Osteoblast (primary cell): ENCODE data around the gene TRIP6. TPM values are rescaled to one million over a fixed set of nuclear protein-coding genes. Genes with fewer than 3 reads are reported as not detected.

ENCODE experiments used
- DNase-seq: peaks from one replicate; pipeline ENCODE4 v3.0.0; 2011; ENCODE audit warnings: low spot score, mixed read lengths; ENCODE audit not compliant: insufficient read length; ENCODE audit errors: missing footprints
- H2AFZ ChIP-seq: 2 replicates; pipeline ENCODE4 v1.6.0; 2011; ENCODE audit warnings: mild to moderate bottlenecking, low read length
- H3K27ac ChIP-seq: 2 replicates; pipeline ENCODE4 v1.5.1; 2011; ENCODE audit warnings: mild to moderate bottlenecking, low read depth, low read length, moderate library complexity
- H3K27me3 ChIP-seq: 2 replicates; pipeline ENCODE4 v1.6.0; 2012; ENCODE audit warnings: mild to moderate bottlenecking, control low read depth, inconsistent platforms, low read length, moderate library complexity; ENCODE audit not compliant: insufficient read depth
- H3K36me3 ChIP-seq: 2 replicates; pipeline ENCODE4 v1.5.1; 2011; ENCODE audit warnings: mild to moderate bottlenecking, low read length, control low read depth, moderate library complexity; ENCODE audit not compliant: insufficient read depth
- H3K4me1 ChIP-seq: 2 replicates; pipeline ENCODE4 v1.5.1; 2011; ENCODE audit warnings: mild to moderate bottlenecking, low read length, control low read depth, moderate library complexity; ENCODE audit not compliant: insufficient read depth
- H3K4me2 ChIP-seq: 2 replicates; pipeline ENCODE4 v1.6.0; 2011; ENCODE audit warnings: mild to moderate bottlenecking, low read length; ENCODE audit not compliant: insufficient read depth
- H3K4me3 ChIP-seq: fragments of 200-600 bp; sonication (generic); 3 replicates; pipeline ENCODE4 v1.5.1; 2012; ENCODE audit warnings: mild to moderate bottlenecking, low read length, inconsistent platforms; ENCODE audit not compliant: insufficient read depth
- H3K79me2 ChIP-seq: 2 replicates; pipeline ENCODE4 v1.6.0; 2012; ENCODE audit warnings: mild to moderate bottlenecking, low read length, control low read depth, inconsistent platforms; ENCODE audit not compliant: insufficient read depth
- H3K9me3 ChIP-seq: 2 replicates; pipeline ENCODE4 v1.5.1; 2011; ENCODE audit warnings: low read depth, low read length, control low read depth
- H4K20me1 ChIP-seq: 2 replicates; pipeline ENCODE4 v1.6.0; 2012; ENCODE audit warnings: mild to moderate bottlenecking, low read length, control low read depth; ENCODE audit not compliant: insufficient read depth
- CTCF ChIP-seq: IDR thresholded peaks from 2 replicates; pipeline ENCODE4 v1.5.1; 2011; ENCODE audit warnings: mild to moderate bottlenecking, low read depth, low read length, moderate library complexity; ENCODE audit errors: extremely low read depth
- total RNA-seq: library from RNA; depleted of rRNA; stranded (reverse); fragments of >200 nt; gene quantifications from 2 replicates; pipeline ENCODE4 v1.2.3, GENCODE V29; 2012

TRIP6 gene
- total RNA-seq, 1 donor, result 115 TPM

- Histone ChIP-seq H3K36me3 (no peaks in the 10 kb centered on the region), H3K4me3 (no peak overlapping the region), H3K27ac (no peak overlapping the region), H3K4me1 (peaks cover 4% of the 10 kb centered on the region), H2AFZ (no peak overlapping the region), H4K20me1 (no peaks in the 10 kb centered on the region), H3K4me2 (no peak overlapping the region), H3K27me3 (no peaks in the 10 kb centered on the region), H3K79me2 (no peaks in the 10 kb centered on the region), H3K9me3 (no peaks in the 10 kb centered on the region)
- no peak for TF ChIP-seq CTCF
- DNase-seq, result no peak
Observed at GRCh38 chr7:100839361-100839760, 27.8 kb upstream of the TRIP6 start.

GRCh38 chr7:100840470-100841100 is 26.6 kb upstream of the TRIP6 start:
- peak overlapping the region; percentile 27 for H2AFZ ChIP-seq

GRCh38 chr7:100847360-100847759 is 19.8 kb upstream of the TRIP6 start:
- TF ChIP-seq CTCF, result no peak
- peaks cover 4% of the 10 kb centered on the region for H3K4me1 ChIP-seq
- no peaks in the 10 kb centered on the region for H3K27me3 ChIP-seq
- no peak overlapping the region for H2AFZ ChIP-seq
- H3K4me3 ChIP-seq, result no peak overlapping the region
- H3K27ac ChIP-seq, result no peak overlapping the region
- no peaks in the 10 kb centered on the region for H4K20me1 ChIP-seq
- H3K4me2 ChIP-seq, result no peak overlapping the region
- no peaks in the 10 kb centered on the region for H3K9me3 ChIP-seq
- H3K36me3 ChIP-seq, result no peaks in the 10 kb centered on the region
- H3K79me2 ChIP-seq, result no peaks in the 10 kb centered on the region
- no peak for DNase-seq

More at GRCh38 chr7:100840470-100841100, 26.6 kb upstream of the TRIP6 start:
- H3K4me2 ChIP-seq, result no peak overlapping the region
- no peaks in the 10 kb centered on the region for H3K36me3 ChIP-seq
- no peak for TF ChIP-seq CTCF
- DNase-seq, result no peak
- peaks cover 4% of the 10 kb centered on the region for H3K4me1 ChIP-seq
- no peaks in the 10 kb centered on the region for H3K27me3 ChIP-seq
- no peaks in the 10 kb centered on the region for H3K9me3 ChIP-seq
- H3K4me3 ChIP-seq, result no peak overlapping the region
- H3K79me2 ChIP-seq, result no peaks in the 10 kb centered on the region
- no peak overlapping the region for H3K27ac ChIP-seq
- no peaks in the 10 kb centered on the region for H4K20me1 ChIP-seq

- peak within 1 kb of the TSS; percentile 77 for H2AFZ ChIP-seq
- H3K27ac ChIP-seq, result no peak within 1 kb of the TSS
- peak; percentile 81 for TF ChIP-seq CTCF
- H4K20me1 ChIP-seq, result no peaks in the 10 kb centered on the region
- peaks cover 7% of the 10 kb centered on the region for H3K79me2 ChIP-seq
- H3K9me3 ChIP-seq, result no peaks in the 10 kb centered on the region
- no peaks in the 10 kb centered on the region for H3K27me3 ChIP-seq
- peak within 1 kb of the TSS; percentile 80 for H3K4me3 ChIP-seq
- H3K4me1 ChIP-seq, result peaks cover 10% of the 10 kb centered on the region
- peak within 1 kb of the TSS; percentile 94 for H3K4me2 ChIP-seq
- peak; percentile 99 for DNase-seq
- peaks cover 3% of the 10 kb centered on the region for H3K36me3 ChIP-seq
Observed at GRCh38 chr7:100852048-100852872, 14.9 kb upstream of the TRIP6 start, which contains the start of gene SLC12A9. Gene SLC12A9 (plus strand): TSS chr7:100852713. CDS start chr7:100854198, 1,485 bp downstream.
